Inflammatory macrophage treated with lipopolysaccharide for 1 hour (primary cell): ENCODE results near the gene YIF1A.
A peak's percentile ranks its signal among the peaks of the same experiment; 100 is the strongest.
"Not testable (repeated sequence)": the region's sequence is repeated elsewhere in the genome, so short reads cannot be mapped to it uniquely, and the experiment has no call there.

Source experiments
- DNase-seq, 2 donors: peaks; one replicate each; pipeline ENCODE4 v3.0.0-alpha.2; 2020 to 2022

Gene YIF1A

DNA sequence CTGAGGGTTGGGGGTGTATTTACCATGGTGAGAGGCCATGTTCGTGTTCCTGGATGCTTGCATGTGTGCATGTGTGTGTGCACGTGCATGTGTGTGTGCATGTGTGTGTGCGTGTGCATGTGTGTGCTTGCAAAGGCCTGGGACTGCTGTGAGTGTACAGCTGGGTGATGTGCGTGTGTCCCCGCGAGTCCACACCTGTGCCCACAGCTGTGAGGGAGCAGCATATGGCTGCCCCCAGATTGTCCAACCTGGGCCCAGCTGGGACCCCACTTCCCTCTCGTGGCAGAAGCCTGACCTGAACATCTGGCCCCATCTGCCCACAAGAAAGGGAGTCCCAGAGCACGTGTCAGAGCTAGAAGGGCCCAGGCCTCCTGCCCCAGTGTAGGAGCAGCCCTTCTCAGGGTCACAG is 36.3 kb upstream of the YIF1A start:
- no peak for DNase-seq

DNA sequence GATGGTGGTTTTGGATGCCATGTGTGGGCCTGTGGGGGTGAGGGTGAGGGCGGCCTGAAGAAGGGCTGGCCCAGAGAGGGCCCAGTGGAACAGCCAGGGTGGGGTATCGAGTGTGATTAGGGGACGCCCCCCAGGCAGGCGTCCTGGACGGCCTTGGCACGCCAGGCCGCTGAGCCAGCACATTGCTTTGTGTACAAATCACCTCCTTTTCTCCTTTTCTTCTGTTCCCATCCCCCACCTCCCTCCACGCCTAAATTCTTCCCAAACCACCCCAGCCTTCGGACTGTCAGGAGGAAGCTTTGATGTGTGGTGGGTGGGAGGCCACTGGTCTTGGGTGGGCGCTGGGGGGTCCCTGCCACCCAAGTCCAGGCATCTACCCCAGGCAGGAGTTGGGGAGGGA is 35.7 kb upstream of the YIF1A start:
- DNase-seq: no peak

DNA sequence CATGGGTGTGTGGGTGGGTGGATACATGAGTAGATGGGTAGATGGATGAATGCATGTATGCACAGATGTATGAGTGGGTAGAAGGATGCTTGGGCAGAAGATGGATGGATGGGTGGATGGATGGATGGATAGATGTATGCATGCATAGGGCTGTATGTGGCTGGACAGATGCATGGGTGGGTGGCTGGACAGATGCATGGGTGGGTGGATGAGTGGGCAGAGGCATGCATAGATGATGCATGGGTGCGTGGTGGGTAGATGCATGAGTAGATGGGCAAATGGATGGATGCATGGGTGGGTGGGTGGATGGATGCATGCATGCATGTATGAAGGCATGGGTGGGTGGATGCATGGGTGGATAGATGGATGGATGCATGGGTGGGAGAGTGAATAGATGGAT is 34.7 kb upstream of the YIF1A start:
- no peak for DNase-seq

DNA sequence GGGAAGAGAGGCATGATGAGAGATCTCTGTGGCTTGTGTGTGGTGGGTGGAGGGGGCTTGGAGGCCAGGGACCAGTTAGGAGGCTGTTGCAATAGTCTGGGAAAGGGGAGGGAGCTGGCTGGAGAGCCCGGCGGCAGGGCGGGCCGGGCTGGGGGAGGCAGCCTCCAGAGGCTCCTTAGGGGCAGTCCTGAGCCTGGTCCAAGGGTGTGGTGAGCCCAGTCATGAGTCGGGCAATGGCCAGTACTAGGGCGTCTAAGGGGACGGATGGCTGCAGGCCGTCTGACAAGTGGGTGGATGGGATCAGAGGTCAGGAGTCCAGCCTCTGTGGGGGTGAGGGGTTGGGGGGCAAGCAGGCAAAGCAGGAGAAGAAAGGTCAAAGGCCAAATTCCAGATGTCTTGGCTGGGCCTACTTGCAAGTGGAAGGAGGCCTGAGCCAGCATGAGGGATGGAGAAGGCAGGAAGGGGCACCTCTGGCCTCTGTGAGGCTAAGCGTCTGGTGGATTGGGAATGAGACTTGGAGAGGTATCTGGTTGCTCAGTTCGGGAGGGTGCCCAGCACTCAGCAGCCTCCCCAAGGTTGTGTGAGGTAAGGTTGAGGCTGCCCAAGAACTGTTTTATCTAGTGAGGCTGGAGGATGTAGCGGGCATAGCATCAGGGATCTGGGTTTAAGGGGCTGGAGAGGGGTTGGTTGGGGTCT is 33.9 kb upstream of the YIF1A start:
- DNase-seq: no peak

DNA sequence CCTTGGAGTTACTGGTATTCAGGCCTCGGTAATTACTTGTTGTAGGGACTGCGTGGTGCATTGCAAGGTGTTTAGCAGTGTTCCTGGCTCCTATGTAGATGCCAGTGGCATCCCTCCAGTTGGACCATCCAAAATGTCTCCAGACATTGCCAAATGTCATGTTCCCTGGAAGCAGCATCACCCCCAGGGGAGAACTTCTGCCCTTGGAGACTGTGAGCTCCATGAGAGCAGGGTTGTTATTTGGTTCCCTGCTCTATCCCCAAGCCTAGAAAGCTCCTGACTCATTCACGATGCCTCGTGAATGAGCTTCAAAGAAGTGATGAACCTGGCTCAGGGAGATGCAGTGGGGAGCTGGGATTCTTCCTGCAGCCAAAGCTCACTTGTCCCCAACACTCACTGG is 32.7 kb upstream of the YIF1A start:
- no peak for DNase-seq

DNA sequence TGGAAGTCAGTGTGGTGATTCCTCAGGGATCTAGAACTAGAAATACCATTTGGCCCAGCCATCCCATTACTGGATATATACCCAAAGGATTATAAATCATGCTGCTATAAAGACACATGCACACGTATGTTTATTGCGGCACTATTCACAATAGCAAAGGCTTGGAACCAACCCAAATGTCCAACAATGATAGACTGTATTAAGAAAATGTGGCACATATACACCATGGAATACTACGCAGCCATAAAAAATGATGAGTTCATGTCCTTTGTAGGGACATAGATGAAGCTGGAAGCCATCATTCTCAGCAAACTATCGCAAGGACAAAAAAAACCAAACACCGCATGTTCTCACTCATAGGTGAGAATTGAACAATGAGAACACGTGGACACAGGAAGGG is 31.8 kb upstream of the YIF1A start:
- not testable (repeated sequence) for DNase-seq

DNA sequence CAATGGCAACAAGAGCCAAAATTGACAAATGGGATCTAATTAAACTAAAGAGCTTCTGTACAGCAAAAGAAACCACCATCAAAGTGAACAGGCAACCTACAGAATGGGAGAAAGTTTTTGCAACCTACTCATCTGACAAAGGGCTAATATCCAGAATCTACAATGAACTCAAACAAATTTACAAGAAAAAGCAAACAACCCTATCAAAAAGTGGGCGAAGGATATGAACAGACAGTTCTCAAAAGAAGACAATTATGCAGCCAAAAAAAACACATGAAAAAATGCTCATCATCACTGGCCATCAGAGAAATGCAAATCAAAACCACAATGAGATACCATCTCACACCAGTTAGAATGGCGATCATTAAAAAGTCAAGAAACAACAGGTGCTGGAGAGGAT is 31.3 kb upstream of the YIF1A start:
- DNase-seq: not testable (repeated sequence)

DNA sequence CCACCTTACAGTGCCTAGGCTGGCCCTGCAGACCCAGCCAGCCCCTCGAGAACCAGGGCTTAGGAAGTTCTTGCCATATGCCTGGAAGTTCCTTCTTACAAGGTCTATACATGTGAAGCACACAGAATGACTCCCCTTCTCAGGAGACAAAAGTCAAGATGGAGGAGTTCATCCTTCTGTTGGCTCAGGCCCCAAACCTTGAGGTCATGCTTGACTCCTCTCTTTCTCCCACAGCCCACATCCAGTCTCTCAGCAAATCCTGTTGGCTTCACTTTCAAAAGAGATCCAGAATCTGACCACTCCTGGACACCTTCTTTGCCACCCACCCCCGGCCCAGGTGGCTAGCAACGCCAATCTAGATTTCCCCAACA is 29.6 kb upstream of the YIF1A start:
- no peak for DNase-seq

DNA sequence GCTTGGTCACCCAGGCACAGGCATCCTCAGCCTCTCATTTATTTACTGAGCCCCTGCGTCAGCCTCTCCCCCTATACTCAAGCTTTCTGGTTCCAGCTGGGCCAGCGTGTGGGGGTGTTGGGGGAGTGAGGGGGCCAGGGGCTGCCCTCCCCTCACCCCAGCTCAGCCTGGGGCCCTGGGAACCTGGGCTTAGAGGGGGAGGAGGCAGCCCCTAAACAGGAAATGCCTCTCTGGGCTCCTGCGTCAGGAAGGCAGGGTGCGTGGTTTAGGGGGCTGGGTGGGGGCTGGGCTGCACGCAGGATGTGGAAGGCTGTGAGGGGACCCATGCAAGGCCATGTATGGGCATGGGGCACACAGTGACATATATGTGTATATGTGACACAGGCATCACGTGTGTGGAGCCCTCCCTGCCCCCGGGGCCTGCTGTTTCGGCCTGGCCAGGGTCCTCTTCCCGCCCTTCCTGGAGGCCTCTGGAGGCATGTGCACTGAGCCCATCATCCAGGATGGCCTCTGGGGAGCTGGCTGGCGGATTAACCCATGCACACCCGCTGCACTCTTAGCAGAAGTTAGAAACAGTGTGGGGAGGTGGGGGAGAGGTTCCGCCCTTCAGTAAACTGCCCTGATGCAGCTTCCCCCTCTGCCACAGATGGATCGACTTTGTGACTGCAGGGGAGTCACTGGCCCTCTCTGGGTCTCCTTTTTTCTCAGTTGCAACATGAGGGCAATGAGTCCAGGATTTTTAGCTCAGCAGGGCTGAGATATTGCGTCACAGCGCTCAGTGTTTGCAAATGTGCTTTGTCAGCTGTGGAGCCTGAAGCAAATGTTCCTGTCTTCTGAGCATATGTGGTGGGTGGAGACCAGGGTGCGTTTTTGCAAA is 29.0 kb upstream of the YIF1A start:
- peak; percentile 84 for DNase-seq

DNA sequence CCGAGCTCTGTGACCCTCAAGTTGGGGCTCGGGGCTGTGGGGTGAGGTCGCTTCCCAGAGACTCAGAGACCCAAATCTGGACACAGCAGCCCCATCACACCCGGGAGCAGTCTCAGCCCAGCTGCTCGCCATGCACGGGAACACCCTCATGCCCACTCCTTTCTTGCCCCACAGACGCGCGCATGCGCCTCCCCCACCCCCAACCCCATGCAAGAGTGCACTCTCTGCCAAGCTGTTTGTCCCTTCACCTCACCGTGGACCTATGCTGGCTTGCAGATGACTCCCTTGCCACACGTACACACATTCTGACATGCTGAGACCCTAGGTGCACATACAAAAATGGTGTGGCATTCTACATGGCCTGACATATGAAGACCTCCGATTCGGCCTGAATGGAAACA is 28.4 kb upstream of the YIF1A start:
- peak; percentile 28 to 31 for DNase-seq

DNA sequence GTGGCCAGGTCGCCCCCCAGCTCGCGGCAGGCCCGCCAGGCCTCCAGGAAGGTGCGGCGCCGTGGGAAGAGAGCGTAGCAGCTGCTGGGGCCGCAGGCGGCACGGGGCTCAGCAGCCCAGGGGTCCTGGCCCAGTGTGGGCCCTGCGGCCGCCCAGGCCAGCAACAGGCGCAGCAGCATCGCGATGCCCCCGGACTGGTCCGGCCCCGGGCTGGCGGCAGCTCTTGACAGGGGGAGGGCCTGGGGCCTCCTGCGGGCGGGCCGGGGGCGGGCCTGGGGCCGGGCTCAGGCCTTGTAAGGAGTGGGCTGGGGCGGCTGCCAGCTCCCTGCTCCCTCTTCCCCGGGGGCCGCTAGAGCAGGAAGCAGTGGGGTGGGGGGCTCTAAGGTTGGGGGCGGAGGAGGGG is 27.9 kb upstream of the YIF1A start, which contains the start of gene CD248:
TSS of gene CD248 (minus strand) at position 196 of the 403 bp plus-strand sequence. CDS start at position 179, 17 bp downstream.
- no peak for DNase-seq

DNA sequence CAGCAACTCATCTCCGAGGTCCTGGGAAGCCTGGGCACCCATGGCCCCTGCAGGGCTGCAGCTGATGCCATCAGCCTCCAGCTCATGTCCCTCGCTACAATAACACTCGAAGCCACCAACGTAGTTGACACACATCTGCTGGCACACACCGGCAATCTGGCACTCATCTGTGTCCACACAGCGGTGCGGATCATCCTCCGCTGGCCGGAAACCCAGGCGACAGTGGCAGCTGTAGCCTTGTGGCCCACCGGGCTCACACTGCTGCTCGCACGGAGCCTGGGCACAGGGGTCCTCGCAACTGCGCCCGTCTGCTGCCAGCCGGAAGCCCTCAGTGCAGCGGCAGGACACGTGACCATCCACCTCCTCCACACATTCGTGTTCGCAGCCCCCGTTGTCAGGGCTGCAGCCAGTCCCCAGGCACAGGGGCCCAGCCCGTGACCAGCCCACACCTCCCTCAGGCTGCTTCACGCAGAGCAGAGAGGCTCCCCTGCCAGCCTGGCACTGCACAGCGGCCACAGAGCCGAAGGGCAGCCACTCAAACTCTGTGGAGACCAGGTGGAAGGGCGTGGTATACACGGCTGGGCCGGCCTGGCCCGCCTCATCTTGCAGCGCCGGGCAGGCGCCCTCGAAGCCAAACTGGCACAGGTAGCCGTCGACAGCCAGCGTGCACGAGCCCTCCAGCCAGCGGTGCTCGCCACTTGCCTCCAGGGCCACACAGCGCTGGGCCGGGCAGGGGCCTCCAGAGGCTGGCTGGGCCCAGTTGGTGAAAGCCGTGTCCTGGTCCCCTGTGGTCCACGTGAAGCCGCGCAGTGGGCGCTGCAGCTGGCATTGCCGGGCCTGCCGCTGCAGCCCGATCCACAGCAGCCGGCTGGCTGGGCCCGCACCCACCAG is 27.2 kb upstream of the YIF1A start:
- no peak for DNase-seq

DNA sequence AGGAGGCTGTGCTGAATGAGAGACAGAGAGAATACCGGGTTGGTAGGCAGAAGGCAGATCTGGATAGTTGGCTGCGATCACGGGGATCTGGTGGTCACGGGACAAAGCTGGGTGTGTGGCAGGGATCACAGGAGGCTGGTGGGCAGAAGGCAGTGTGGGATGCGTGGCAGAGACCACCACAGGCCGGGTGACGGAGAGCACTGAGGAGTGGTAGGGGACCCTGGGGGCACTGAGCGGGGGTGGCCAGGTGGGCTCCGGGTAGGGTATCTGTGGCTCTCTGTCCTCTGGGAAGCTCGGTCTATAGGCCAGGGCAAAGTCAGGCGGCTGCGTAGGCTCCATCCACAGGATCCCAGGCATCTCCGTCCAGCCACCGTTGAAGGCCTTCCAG is 26.5 kb upstream of the YIF1A start:
- no peak for DNase-seq

DNA sequence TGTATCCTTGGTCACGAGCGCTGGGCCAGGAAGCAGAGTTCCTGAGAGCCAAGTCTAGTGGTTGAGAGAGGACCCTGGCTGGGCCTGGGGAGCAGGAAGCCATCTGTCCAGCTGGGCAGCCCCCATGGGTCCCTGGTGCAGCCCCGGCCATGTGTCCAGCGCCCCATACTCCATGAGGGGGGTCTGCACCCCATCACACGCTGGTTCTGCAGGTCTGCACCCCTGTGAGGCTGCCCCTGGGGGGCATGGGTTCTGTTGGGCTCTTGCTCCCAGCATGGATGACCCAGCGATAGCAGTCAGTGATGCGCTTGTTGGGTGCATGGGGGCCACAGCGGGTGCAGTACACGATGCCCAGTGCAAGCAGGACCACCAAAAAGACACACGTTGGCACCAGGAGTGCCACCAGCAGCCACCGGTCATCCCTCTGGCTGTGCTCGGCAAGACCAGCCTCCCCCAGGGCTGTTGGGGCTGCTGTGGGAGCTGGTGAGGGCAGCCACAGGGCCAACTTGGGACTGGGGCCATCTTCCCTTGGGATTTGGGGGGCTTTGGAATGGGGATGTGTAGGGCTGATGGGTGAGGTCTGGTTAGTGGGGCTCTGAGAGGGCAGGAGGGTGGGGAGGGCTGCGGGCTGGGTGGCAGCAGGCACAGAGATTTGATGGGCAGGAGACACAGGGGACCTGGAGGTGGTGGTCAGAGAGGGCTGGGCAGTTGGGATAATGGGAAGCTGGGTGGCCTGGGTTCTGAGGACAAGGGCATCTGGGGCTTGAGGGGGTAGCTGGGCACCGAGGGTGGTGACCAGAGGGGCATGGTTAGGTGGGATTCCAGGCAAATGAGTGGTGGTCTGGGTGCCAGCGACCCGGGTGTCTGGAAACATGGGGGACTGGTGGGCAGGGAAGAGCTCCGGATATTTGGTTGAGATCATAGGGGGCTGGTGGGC is 25.9 kb upstream of the YIF1A start:
- no peak for DNase-seq

DNA sequence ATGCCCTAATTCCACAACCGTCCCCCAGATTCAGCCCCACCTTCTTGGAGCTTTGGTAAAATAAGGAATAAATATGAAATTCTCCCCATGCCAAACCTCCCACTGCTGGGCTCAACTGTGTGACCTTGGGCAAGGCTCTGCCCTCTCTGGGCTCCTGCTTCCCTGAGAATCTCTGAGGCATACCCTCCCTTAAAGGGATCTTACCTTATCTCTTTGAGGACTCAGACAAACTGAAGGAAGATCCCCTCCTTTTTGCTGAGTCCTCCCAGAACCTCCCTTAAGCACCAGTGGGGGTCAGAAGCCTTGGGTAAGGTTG is 25.2 kb upstream of the YIF1A start:
- no peak for DNase-seq

DNA sequence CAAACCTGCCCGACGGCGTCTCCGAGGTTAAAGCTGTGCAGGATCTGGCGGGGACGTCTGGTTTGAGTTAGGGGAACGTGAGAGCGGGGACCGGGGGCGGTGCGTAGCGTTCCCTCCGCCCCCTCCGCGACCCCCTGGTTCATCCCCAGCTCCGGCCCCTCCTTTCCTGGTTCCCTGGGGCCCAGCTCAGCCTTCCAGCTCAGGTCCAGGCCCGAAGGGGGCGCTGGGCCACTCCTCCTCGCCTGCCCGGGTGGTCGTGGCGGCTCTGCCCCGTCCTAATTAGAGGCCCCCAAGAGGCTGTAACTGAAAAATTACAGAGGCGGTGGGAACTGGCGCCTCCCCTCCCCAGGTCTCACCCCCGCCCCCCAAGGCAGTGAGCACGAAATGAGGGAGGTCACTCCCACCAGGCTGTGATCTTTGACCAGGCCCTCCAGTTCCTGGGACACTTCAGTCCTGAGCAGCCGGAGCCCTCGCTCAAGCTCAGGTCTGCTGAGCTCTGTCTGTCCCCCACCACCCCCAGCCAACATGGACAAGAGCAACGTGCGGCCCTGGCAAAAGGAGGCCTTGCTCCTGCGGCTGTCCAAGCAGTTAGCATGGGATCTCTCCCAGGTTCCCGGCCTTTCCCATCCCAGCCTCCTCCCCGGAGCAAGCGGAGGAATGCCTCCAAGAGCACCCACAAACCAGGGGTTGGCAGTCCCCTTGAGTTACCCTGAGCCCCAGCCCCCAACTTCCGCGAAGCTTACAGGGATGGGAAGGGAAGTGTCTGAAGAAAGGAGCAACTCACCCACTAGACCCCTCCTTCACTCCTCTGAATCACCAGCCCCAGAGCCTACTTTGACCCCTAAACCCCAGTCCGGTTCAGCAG is 24.6 kb upstream of the YIF1A start:
- no peak for DNase-seq

DNA sequence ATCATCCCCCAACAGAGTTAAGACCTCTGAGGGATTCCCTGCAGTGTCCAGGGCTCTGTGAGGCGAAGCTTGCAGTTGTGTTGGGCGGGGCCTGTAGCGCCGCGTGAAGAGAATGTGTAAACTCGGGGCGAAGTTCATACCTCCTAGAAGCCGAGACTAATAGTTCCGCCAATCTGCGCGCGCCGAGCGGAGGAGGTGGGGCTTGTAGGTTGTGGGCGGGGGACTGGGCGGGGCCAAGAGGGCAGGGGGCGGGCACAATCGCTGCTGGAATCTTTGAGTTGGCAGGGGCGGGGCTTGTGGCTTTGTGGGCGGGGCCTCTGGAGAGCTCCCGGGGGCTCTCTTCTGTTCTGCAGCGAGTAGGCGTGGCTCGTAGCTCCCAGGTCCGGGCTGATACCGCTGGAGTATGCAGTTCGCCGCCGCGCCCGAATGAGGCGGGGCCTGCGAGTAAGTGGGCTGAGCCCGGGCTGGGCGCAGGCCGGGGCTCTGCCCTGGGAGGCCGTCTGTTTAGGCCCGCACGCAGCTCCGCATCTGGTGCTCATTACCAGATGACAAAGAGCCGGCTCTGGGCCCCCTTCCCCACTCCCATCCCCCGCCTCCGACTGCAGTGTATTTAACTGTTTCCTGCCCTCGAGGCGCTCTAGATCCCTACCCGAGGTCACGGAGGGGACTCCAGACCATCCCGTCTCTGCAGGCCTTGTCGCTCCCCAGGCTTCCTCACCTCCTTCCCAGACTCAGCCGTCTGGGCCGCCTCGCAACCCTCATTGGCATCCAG is 23.8 kb upstream of the YIF1A start:
- peak; percentile 95 to 99 for DNase-seq

DNA sequence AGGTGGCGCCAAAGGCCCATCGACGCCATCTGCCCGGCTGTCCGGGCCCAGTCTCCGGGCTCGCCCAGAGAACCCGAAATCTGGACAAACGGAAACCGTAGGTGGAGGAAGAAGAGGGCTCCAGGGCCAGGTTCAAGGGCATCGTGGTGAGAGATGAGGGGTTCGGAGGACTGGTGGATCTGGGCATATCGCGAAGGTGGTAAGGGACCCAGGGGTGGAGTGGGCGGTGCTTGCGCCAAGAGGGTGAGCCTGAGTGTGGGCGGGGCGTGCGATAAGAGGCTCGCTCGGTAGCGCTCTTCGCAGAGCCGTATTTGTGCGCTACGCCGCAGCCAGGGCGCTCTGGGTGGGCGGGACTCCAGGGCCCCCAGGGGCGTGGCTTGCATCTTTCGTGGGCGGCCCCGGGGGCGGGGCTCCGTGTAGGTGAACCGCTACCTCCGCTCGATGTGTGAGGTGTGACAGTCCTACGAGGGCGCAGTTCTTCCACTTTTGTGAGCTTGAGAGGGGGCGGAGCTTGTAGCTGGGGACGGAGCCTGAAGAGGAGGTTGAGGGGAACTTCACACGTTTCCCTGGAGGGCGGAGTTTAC is 23.1 kb upstream of the YIF1A start:
- DNase-seq: peak; percentile 80 to 84

DNA sequence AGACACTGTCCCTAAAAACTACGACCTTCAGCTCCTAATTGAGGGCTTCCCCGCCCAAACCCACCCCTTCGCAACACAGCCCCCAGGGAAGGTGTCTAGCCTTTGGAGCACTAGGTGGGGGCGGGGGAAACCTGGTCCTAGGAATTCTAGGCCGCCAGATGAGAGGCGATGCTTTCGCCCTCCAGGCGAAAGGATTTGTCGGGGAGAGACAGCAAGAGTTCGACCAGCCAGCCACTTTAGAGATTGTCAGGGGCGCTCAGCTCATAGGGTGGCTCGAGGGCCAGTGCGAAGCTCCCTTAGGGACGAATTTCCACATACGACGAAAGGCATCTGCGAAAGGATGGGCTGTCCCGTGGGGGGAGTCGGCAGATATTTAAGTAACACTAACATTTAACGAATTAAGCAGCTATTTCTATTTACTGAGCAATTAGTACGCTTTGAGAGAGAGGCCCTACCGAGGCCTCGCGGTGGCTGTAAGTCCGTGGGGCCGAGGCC is 22.6 kb upstream of the YIF1A start:
- DNase-seq: no peak
